GM19193 (cell line): ENCODE data around the gene UBXN11.

Experiments used
- POLR2A ChIP-seq: IDR thresholded peaks from 4 replicates; pipeline ENCODE4 v1.6.1; 2011; ENCODE audit not compliant: insufficient read depth, insufficient read length; ENCODE audit errors: extremely low read depth

Gene UBXN11

GRCh38 chr1:26277261-26277661 is 29.2 kb downstream of the UBXN11 start:
- no peak for TF ChIP-seq POLR2A

GRCh38 chr1:26276432-26276838 is 30.0 kb downstream of the UBXN11 start:
- no peak for TF ChIP-seq POLR2A

- TF ChIP-seq POLR2A, result no peak
These were observed 30.6 kb downstream of the UBXN11 start for GRCh38 chr1:26275580-26276431.

GRCh38 chr1:26274801-26275425 is 31.5 kb downstream of the UBXN11 start:
- no peak for TF ChIP-seq POLR2A

- no peak for TF ChIP-seq POLR2A
These were observed 37.3 kb downstream of the UBXN11 start for GRCh38 chr1:26269198-26269550.

- TF ChIP-seq POLR2A, result no peak
These were observed 37.9 kb downstream of the UBXN11 start for GRCh38 chr1:26268290-26269197.

GRCh38 chr1:26265405-26265804 is 41.0 kb downstream of the UBXN11 start:
- TF ChIP-seq POLR2A, result no peak

- TF ChIP-seq POLR2A, result no peak
These were observed 43.2 kb downstream of the UBXN11 start for GRCh38 chr1:26263212-26263611.

- no peak for TF ChIP-seq POLR2A
These were observed 46.9 kb downstream of the UBXN11 start for GRCh38 chr1:26259578-26259977.

- TF ChIP-seq POLR2A, result no peak
These were observed 47.4 kb downstream of the UBXN11 start for GRCh38 chr1:26259005-26259404.

GRCh38 chr1:26257222-26257621 is 49.2 kb downstream of the UBXN11 start:
- TF ChIP-seq POLR2A, result no peak

- TF ChIP-seq POLR2A, result no peak
These were observed 52.0 kb downstream of the UBXN11 start for GRCh38 chr1:26254404-26254803.

- no peak for TF ChIP-seq POLR2A
These were observed 53.7 kb downstream of the UBXN11 start for GRCh38 chr1:26252718-26253117.

GRCh38 chr1:26239936-26240335 is 66.5 kb downstream of the UBXN11 start:
- TF ChIP-seq POLR2A, result no peak
